CD4-positive, alpha-beta T cell treated with Interleukin-10 for 1 hour (primary cell): ENCODE data around the gene KLK11.

Experiments used
- DNase-seq: peaks from one replicate; pipeline ENCODE4 v3.0.0-alpha.2; 2020

Gene KLK11

GRCh38 chr19:51026554-51026831 is at the start of gene KLK11:
Gene KLK11, minus strand, starts transcription at chr19:51026616. Its CDS starts 985 bp downstream, at chr19:51025631.
- no peak for DNase-seq

DNA sequence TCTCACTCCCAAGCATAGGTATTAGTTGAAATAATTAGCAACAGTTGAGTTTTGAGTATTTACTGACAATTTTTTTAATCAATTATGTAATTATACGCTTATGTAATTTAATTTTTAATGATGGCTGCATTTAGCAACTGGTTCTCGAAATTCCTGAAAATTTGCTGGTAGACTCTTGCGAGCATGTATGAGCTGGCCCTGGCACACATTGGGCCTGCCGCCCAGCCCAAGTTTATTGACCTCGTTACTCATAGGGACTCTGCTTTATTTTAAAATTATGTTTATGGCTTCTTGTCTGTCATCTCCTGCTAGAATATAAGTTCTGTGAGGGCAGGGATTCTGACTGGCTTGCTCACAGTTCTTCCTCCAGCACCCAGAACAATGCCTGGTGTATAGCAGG is 49.6 kb upstream of the KLK11 start:
- DNase-seq: no peak

- no peak for DNase-seq
These were observed 44.6 kb upstream of the KLK11 start for GRCh38 chr19:51071095-51071405.

GRCh38 chr19:51070334-51071094 is 44.1 kb upstream of the KLK11 start:
- no peak for DNase-seq

GRCh38 chr19:51066393-51067186 is 40.2 kb upstream of the KLK11 start:
- no peak for DNase-seq

DNA sequence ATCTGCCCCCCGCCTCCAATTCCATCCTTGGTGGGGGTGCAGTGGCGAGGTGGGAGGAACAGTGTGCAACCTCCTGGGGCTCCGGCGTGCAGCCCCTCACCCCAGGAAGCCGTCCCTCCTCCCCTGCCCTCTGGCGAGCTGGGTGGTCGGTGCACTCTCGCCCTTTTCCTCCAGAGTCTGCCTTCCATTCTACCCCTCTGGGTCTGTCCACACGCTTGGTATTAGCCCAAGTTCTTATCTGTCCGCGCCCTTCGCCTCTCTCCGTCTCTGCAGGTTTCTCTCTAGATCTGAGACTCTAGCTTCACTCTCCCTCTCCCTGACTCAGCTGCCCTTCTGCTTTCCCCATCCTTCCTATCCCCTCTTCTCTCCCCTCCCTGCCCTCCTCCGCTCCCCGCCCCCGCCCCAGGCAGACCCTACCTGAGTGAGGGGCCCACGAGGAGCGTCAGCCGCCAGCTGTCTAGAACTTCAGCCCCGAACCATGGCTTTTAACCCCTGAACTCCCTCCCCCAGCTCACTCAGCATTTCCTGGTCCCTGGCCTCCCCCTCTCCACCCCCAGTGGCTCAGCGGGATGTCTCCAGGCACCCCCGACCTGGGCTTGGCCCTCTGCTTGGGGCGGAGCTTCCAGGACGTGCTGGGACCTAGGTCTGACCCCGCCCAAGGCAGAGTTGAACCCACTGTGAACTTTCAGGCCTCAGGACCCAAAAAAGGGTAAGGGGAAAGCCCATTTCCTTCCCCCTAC is 39.0 kb upstream of the KLK11 start:
- DNase-seq: no peak

DNA sequence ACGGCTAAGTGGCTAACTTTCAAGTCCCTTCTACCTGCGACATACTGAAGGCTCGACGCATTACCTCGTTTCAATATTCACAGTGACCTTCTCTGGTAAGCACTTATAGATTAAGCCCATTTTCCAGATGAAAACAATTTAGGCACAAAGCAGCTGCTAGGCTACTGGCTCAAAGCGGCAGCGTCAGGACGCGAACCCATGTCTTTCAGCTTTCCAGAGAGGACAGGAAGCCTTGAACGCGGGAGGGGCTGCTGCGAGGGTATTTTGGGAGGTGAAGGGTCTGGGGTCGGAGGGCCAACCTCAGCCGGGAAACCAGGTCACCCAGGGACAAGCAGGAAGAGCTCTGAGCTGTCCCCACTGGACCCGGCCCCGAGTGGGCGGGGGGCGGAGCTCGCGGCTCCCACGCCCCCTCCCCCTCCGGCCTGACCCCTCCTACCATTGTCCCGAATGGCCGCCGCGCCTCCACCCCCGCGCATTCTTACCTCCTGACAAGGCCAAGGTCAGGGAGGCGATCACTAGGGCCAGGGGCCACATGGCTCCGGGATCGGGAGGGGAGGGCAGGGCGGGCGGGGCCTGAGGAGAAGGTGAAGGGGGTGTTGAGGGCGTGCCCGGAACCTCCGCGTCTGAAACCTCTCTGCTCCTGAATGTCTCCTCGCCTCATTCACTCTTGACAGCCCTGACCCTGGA is 38.3 kb upstream of the KLK11 start, which contains the start of gene KLK13:
KLK13 (minus strand) TSS at position 559 of the 687 bp plus-strand sequence; CDS start at position 534, 25 bp downstream.
- no peak for DNase-seq

DNA sequence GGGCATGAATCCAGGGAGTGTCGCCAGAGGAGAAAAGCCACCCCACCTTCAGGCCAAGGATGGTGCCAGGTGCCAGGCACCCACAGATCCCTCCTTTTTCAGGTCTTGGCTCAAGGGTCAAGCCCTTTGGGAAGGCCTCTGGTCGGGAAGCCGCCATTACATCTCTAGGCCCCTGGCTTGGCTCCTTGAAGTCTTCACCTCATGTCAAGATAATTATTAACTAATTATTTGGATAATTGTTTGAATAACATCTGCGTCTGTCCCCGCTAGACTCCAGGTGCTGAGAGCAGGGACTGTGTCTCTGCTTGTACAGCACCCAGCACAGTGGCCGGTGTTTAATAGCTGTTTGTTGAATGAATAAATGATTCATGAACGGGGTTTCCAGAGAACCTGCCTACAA is 37.2 kb upstream of the KLK11 start:
- no peak for DNase-seq

- DNase-seq: no peak
These were observed 34.6 kb upstream of the KLK11 start for GRCh38 chr19:51060973-51061372.

GRCh38 chr19:51060336-51060735 is 33.9 kb upstream of the KLK11 start:
- no peak for DNase-seq

DNA sequence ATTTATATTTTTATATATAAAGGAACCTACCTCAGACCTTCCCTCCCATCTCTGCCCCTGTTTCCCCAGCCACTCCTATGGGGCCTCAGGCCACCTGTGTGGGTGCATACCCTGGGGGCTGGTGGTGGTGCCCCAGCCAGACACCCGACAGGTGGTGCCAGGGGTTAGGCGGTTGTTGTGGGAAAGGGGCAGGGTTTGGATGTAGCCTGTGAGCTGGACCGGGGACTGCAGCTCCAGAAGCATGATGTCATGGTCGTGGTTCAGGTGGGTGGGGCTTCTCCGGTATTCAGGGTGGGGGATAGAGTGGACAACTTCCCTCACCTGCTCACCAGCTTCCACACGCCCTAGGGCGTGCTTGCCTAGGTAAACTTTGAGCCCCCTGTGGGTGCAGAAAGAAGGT is 33.3 kb upstream of the KLK11 start:
- DNase-seq: no peak

GRCh38 chr19:51055866-51056265 is 29.4 kb upstream of the KLK11 start:
- DNase-seq: no peak

- DNase-seq: no peak
These were observed 20.6 kb upstream of the KLK11 start for GRCh38 chr19:51047031-51047335.

GRCh38 chr19:51044327-51044726 is 17.9 kb upstream of the KLK11 start:
- DNase-seq: no peak

DNA sequence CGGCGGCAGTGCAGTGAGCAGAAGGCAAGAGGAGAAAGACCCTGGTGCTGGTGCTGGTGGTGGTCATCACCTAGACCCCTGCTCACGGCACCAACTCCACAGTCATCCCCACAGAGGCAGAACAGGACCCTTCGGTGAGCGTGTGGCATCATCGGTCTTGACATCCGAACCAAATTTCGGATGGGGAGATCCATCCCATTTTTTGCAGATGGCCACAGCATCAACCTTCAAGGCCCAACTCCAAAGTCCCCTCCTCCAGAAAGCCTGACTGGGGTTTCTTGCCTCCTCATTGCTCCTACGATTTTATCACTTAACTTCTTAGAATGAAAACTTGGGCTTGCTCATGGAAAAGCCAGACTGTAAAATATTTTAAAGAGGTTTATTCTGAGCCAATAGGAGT is 17.1 kb upstream of the KLK11 start:
- DNase-seq: no peak

DNA sequence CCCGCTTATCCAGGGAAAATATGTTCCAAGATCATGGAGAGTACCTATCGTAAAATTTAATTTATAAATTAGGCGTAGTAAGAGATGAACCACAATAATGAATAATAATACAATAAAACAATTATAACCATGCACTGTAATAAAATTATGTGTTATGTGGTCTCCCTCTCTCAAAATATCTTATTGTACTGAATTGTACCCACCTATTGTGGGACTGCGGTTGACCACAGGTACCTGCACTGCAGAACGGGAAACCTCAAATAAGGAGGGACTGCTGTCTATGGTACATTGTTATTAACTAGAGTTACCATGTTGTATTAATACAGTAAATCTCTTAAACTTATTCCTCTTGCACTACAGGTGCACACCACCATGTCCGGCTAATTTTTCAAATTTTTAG is 13.7 kb upstream of the KLK11 start:
- DNase-seq: no peak

GRCh38 chr19:51036519-51036918 is 10.1 kb upstream of the KLK11 start:
- DNase-seq: no peak

GRCh38 chr19:51034704-51035103 is 8.3 kb upstream of the KLK11 start, which contains the start of gene KLK12:
Gene KLK12, minus strand, starts transcription at chr19:51035002. Its CDS starts 381 bp downstream, at chr19:51034621.
- no peak for DNase-seq

DNA sequence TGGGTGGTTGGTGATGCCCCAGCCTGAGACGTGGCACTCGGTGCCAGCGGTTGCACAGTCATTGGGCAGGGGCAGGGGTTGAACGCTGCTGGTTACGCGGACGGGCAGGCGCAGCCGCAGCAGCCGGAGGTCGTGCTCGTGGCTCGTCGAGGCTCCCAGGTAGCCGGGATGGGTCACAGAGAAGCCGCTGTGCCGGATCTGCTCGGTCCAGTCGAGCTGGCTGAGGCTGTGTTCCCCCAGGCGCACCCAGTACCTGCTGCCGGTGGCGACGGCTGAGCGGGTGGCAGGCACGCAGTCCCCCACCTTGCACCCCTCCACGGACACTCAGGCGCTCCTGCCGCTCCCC is 5.4 kb upstream of the KLK11 start:
- no peak for DNase-seq

- DNase-seq: no peak
These were observed 4.9 kb upstream of the KLK11 start for GRCh38 chr19:51031220-51031879.

GRCh38 chr19:51030631-51031030 is 4.2 kb upstream of the KLK11 start:
- DNase-seq: no peak

DNA sequence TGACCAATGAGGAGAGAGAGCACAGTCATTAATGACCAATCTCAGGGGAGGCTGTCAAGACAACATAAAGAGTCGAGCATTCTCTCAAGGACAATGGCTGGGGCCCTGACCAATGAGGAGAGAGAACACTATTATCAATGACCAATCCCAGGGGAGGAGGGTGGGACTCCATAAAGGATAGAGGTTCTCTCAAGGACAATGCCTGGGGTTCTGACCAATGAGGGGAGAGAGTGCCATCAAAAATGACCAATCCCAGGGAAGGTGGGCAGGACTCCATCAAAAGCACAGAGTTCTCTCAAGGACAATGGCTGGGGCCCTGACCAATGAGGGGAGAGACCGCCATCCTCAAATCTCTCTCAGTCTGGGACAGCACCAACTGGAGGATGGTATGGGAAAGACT is 3.3 kb upstream of the KLK11 start:
- DNase-seq: no peak

DNA sequence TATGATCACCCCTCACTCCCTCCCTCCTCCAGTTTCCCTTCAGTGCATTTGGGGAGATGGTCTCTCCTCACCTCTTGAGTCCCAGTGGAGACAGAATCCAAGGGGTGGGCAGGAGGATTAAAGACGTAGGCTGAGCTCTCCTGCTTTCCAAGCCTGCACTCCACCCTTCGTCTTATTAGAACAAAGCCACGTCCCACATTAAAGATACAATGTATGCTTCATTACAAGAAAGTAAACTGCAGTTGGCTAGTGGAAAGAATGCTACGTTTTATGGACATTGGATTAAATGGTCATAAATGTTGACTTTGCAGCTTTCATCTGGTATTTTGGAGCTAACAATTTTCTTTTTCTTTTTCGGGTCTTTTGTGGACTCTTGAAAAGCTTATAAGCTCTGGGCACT is 1.5 kb upstream of the KLK11 start:
- no peak for DNase-seq
